ENCODE results near the gene FASLG. TPM values are rescaled to one million over a fixed set of nuclear protein-coding genes. Genes with fewer than 3 reads are reported as not detected.
A peak's percentile ranks its signal among the peaks of the same experiment; 100 is the strongest.

FASLG gene
- total RNA-seq, 4 donors from 2014 or later = 0.35 to 1.5 TPM; not detected in 2

- no peaks in the 10 kb centered on the region for H3K9me3 ChIP-seq
- no peaks in the 10 kb centered on the region for H3K36me3 ChIP-seq
- TF ChIP-seq POLR2A (IDR thresholded peaks at IDR 0.05) (no peak), CTCF (IDR thresholded peaks at IDR 0.05) (no peak)
- no peaks in the 10 kb centered on the region for H3K27me3 ChIP-seq
- DNase-seq = no peak
- H3K27ac ChIP-seq = no peak overlapping the region
- H3K4me3 ChIP-seq = no peak overlapping the region
- no peaks in the 10 kb centered on the region for H3K4me1 ChIP-seq
Observed at GRCh38 chr1:172672720-172673119, 13.8 kb downstream of the FASLG start.

- H3K27ac ChIP-seq = no peak overlapping the region
- H3K4me3 ChIP-seq = no peak overlapping the region
- H3K4me1 ChIP-seq = no peaks in the 10 kb centered on the region
- H3K36me3 ChIP-seq = no peaks in the 10 kb centered on the region
- TF ChIP-seq POLR2A (IDR thresholded peaks at IDR 0.05) (no peak), CTCF (IDR thresholded peaks at IDR 0.05) (no peak)
- DNase-seq = no peak
- H3K9me3 ChIP-seq = no peaks in the 10 kb centered on the region
- H3K27me3 ChIP-seq = no peaks in the 10 kb centered on the region
Observed at GRCh38 chr1:172673761-172674160, 14.9 kb downstream of the FASLG start.

GRCh38 chr1:172674831-172675613 lies 16.1 kb downstream of the FASLG start:
- no peak for DNase-seq
- H3K4me3 ChIP-seq = no peak overlapping the region
- no peaks in the 10 kb centered on the region for H3K27me3 ChIP-seq
- no peak overlapping the region for H3K27ac ChIP-seq
- H3K9me3 ChIP-seq = no peaks in the 10 kb centered on the region
- no peaks in the 10 kb centered on the region for H3K36me3 ChIP-seq
- TF ChIP-seq CTCF (IDR thresholded peaks at IDR 0.05) (no peak), POLR2A (IDR thresholded peaks at IDR 0.05) (no peak)
- H3K4me1 ChIP-seq = no peaks in the 10 kb centered on the region

- no peaks in the 10 kb centered on the region for H3K36me3 ChIP-seq
- no peaks in the 10 kb centered on the region for H3K9me3 ChIP-seq
- no peak for TF ChIP-seq CTCF (IDR thresholded peaks at IDR 0.05)
- no peak for TF ChIP-seq POLR2A (IDR thresholded peaks at IDR 0.05)
- DNase-seq = peak in 1 of 3 donors; percentile 49
- no peaks in the 10 kb centered on the region for H3K4me1 ChIP-seq
- H3K27me3 ChIP-seq = no peaks in the 10 kb centered on the region
- H3K27ac ChIP-seq = no peak overlapping the region
- H3K4me3 ChIP-seq = no peak overlapping the region
Observed at GRCh38 chr1:172679000-172679772, 20.3 kb downstream of the FASLG start.

GRCh38 chr1:172680244-172680643 lies 21.3 kb downstream of the FASLG start:
- TF ChIP-seq CTCF (IDR thresholded peaks at IDR 0.05) = no peak
- no peak for TF ChIP-seq POLR2A (IDR thresholded peaks at IDR 0.05)
- H3K27ac ChIP-seq = no peak overlapping the region
- no peaks in the 10 kb centered on the region for H3K27me3 ChIP-seq
- DNase-seq = no peak
- no peaks in the 10 kb centered on the region for H3K4me1 ChIP-seq
- H3K9me3 ChIP-seq = no peaks in the 10 kb centered on the region
- no peak overlapping the region for H3K4me3 ChIP-seq
- H3K36me3 ChIP-seq = no peaks in the 10 kb centered on the region
